Gastrocnemius medialis (tissue), 4 donors: ENCODE results near the gene PKNOX2.

Experiments used
- POLR2A ChIP-seq, 2 donors: fragments of 450-650 bp; IDR thresholded peaks; one replicate each; pipeline ENCODE4 v1.6.1; 2017; ENCODE audit warnings: antibody characterized with exemption in 2 of 2, mild to moderate bottlenecking in 2 of 2, moderate library complexity in 2 of 2
- TF ChIP-seq, protein P1 (sequence below), 5 experiments: fragments of 450-650 bp in 3 of 5; fragments of 200-600 bp in 2 of 5; sonication (generic) in 2 of 5; IDR thresholded peaks in 4 of 5; conservative IDR thresholded peaks in 1 of 5; 1 replicate in 4 of 5; 2 replicates in 1 of 5; pipeline ENCODE4 v1.5.1; 2016 to 2019; ENCODE audit warnings: antibody characterized with exemption in 5 of 5, mild to moderate bottlenecking in 3 of 5, moderate library complexity in 3 of 5

DNA sequence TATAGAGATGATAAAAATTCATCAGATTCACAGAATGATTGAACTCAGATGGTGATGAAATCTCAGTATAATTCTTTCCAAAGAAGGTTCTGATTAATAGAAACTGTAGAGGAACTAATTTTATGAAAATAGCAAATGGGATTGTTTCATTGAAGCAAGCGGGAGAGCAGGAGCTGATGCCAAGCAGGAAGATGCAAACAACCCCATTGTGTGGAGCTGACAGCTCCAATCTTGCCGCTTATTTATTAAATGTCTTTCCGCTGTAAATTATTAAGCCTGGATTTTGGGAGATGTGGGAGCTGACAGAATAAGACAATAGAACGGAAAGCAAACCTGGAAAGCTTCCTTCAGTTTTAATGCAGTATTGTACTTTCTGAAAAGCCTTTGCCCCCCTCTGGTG is 47.1 kb upstream of the PKNOX2 start:
- TF ChIP-seq, protein P1, sequence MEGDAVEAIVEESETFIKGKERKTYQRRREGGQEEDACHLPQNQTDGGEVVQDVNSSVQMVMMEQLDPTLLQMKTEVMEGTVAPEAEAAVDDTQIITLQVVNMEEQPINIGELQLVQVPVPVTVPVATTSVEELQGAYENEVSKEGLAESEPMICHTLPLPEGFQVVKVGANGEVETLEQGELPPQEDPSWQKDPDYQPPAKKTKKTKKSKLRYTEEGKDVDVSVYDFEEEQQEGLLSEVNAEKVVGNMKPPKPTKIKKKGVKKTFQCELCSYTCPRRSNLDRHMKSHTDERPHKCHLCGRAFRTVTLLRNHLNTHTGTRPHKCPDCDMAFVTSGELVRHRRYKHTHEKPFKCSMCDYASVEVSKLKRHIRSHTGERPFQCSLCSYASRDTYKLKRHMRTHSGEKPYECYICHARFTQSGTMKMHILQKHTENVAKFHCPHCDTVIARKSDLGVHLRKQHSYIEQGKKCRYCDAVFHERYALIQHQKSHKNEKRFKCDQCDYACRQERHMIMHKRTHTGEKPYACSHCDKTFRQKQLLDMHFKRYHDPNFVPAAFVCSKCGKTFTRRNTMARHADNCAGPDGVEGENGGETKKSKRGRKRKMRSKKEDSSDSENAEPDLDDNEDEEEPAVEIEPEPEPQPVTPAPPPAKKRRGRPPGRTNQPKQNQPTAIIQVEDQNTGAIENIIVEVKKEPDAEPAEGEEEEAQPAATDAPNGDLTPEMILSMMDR (IDR thresholded peaks at IDR 0.05 in 4 of 5, conservative IDR thresholded peaks at IDR 0.05 in 1 of 5): no peak
- TF ChIP-seq POLR2A (IDR thresholded peaks at IDR 0.05): no peak
